Measurements from ENCODE around the gene TMEM44. TPM values are rescaled to one million over a fixed set of nuclear protein-coding genes. Genes with fewer than 3 reads are reported as not detected.
"Not testable (repeated sequence)": the region's sequence is repeated elsewhere in the genome, so short reads cannot be mapped to it uniquely, and the experiment has no call there.

Gene TMEM44
- total RNA-seq, 2 experiments from 2014 or later = 5.5 to 5.6 TPM

- CTCF ChIA-PET = interaction anchor here (0.9 kb wide), 1 partner anchor 24 kb away, joined by 3 read pairs; no protein-coding TSS in a partner anchor
- POLR2A ChIA-PET = no interaction called here
These were observed 25.4 kb upstream of the TMEM44 start for GRCh38 chr3:194658477-194659242.

- POLR2A ChIA-PET = no interaction called here
- CTCF ChIA-PET = no interaction called here
These were observed 24.2 kb upstream of the TMEM44 start for GRCh38 chr3:194657439-194657838.

- ChIA-PET CTCF (no interaction called here), POLR2A (no interaction called here)
These were observed 21.2 kb upstream of the TMEM44 start for GRCh38 chr3:194654443-194654842.

- ChIA-PET POLR2A (no interaction called here), CTCF (interaction anchor here (0.7 kb wide), 1 partner anchor 282 kb away, joined by 3 read pairs; no protein-coding TSS in a partner anchor)
These were observed 14.5 kb upstream of the TMEM44 start for GRCh38 chr3:194647747-194648146.

GRCh38 chr3:194642769-194643168 is 9.6 kb upstream of the TMEM44 start:
- POLR2A ChIA-PET = no interaction called here

GRCh38 chr3:194640829-194641228 is 7.6 kb upstream of the TMEM44 start:
- CTCF ChIA-PET = no interaction called here
- POLR2A ChIA-PET = no interaction called here

More at GRCh38 chr3:194642769-194643168, 9.6 kb upstream of the TMEM44 start:
- CTCF ChIA-PET = interaction anchor here (0.6 kb wide), 1 partner anchor 23 kb away, joined by 3 read pairs; no protein-coding TSS in a partner anchor

- ChIA-PET CTCF (interaction anchor here (0.5 to 0.7 kb wide), 2 partner anchors 487 to 675 kb away, joined by 3 to 4 read pairs; no protein-coding TSS in a partner anchor), POLR2A (no interaction called here)
These were observed 5.9 kb upstream of the TMEM44 start for GRCh38 chr3:194638991-194639605.

- ChIA-PET CTCF (interaction anchor here (0.6 to 0.7 kb wide), 3 partner anchors 70 to 674 kb away, joined by 3 to 4 read pairs (median 3); no protein-coding TSS in a partner anchor), POLR2A (no interaction called here)
These were observed 4.6 kb upstream of the TMEM44 start for GRCh38 chr3:194637541-194638400.

- POLR2A ChIA-PET = no interaction called here
- CTCF ChIA-PET = no interaction called here
These were observed 3.8 kb upstream of the TMEM44 start for GRCh38 chr3:194637066-194637465.

- POLR2A ChIA-PET = interaction anchor here (0.9 kb wide), 1 partner anchor 910 kb away, joined by 4 read pairs; no protein-coding TSS in a partner anchor
- CTCF ChIA-PET = interaction anchor here (1.0 kb wide), 1 partner anchor 10 kb away, joined by 3 read pairs; no protein-coding TSS in a partner anchor
These were observed 340 bp downstream of the TMEM44 start for GRCh38 chr3:194632809-194633348.

- ChIA-PET CTCF (no interaction called here), POLR2A (no interaction called here)
These were observed 902 bp downstream of the TMEM44 start for GRCh38 chr3:194632226-194632808.

GRCh38 chr3:194631696-194632095 is 1.5 kb downstream of the TMEM44 start:
- ChIA-PET CTCF (no interaction called here), POLR2A (no interaction called here)

GRCh38 chr3:194630681-194631080 is 2.5 kb downstream of the TMEM44 start:
- CTCF ChIA-PET, POLR2A ChIA-PET: not testable (repeated sequence)

- ChIA-PET POLR2A (no interaction called here), CTCF (interaction anchor here (0.6 to 0.7 kb wide), 3 partner anchors 71 to 427 kb away, joined by 3 read pairs; no protein-coding TSS in a partner anchor)
These were observed 8.3 kb downstream of the TMEM44 start for GRCh38 chr3:194624956-194625355.

- CTCF ChIA-PET = interaction anchor here (0.6 kb wide), 1 partner anchor 496 kb away, joined by 3 read pairs; no protein-coding TSS in a partner anchor
These were observed 9.5 kb downstream of the TMEM44 start for GRCh38 chr3:194623449-194624290.

GRCh38 chr3:194622621-194623340 is 10.4 kb downstream of the TMEM44 start:
- POLR2A ChIA-PET = no interaction called here
- CTCF ChIA-PET = interaction anchor here (0.6 to 1.0 kb wide), 3 partner anchors 11 to 476 kb away, joined by 3 to 4 read pairs (median 3); partner anchors contain the start of gene TMEM44

More at GRCh38 chr3:194623449-194624290, 9.5 kb downstream of the TMEM44 start:
- POLR2A ChIA-PET = no interaction called here

- ChIA-PET POLR2A (no interaction called here), CTCF (interaction anchor here (1.0 kb wide), 1 partner anchor 11 kb away, joined by 3 read pairs; the partner anchor contains the start of gene TMEM44)
These were observed 11.3 kb downstream of the TMEM44 start for GRCh38 chr3:194621947-194622346.

Data from activated CD8-positive, alpha-beta memory T cell treated with anti-CD3 and anti-CD28 coated beads for 36 hours (primary cell).